ENCODE measurements around the gene POU2F2.

Gene POU2F2

GRCh38 chr19:42174958-42175734, 42.9 kb upstream of the POU2F2 start:
- ATAC-seq (ENCODE audit: insufficient read depth, low read depth): no peak
- Histone ChIP-seq H3K4me2 (ENCODE audit: insufficient read depth, low read length) (no peak overlapping the region), H3K9ac (ENCODE audit: low read depth, low read length) (no peak overlapping the region), H3K27me3 (ENCODE audit: insufficient read depth, low read length, poor library complexity) (peaks cover 54% of the 10 kb centered on the region), H3K4me3 (ENCODE audit: low read depth in 1 of 2, low read length in 2 of 2) (no peak overlapping the region), H3K27ac (ENCODE audit: low read length) (no peak overlapping the region), H2AFZ (ENCODE audit: low read depth, low read length) (no peak overlapping the region), H4K20me1 (ENCODE audit: insufficient read depth, low read length) (0 out of 2 replicates have a peak, but pooled peaks cover 3% of the 10 kb centered on the region), H3K79me2 (ENCODE audit: insufficient read depth, low read length) (no peaks in the 10 kb centered on the region), H3K36me3 (ENCODE audit: insufficient read depth, low read length) (no peaks in the 10 kb centered on the region), H3K9me3 (ENCODE audit: insufficient read depth, low read length, severe bottlenecking) (no peaks in the 10 kb centered on the region), H3K4me1 (ENCODE audit: insufficient read depth, low read length) (peaks cover 20% of the 10 kb centered on the region)
- TF ChIP-seq EZH2 (IDR thresholded peaks at IDR 0.05; ENCODE audit: borderline replicate concordance, low read depth, low read length, severe bottlenecking): peak; percentile 13
- TF ChIP-seq CTCF (IDR thresholded peaks at IDR 0.05; ENCODE audit: borderline replicate concordance, extremely low read depth, low read length, poor library complexity, severe bottlenecking): no peak
- no peak for DNase-seq

- no peaks in the 10 kb centered on the region for H3K9me3 ChIP-seq (ENCODE audit: insufficient read depth, low read length, severe bottlenecking)
- H3K36me3 ChIP-seq (ENCODE audit: insufficient read depth, low read length): no peaks in the 10 kb centered on the region
- no peak overlapping the region for H3K4me2 ChIP-seq (ENCODE audit: insufficient read depth, low read length)
- no peak overlapping the region for H3K9ac ChIP-seq (ENCODE audit: low read depth, low read length)
- ATAC-seq (ENCODE audit: insufficient read depth, low read depth) (no peak), DNase-seq (no peak)
- H3K27ac ChIP-seq (ENCODE audit: low read length): no peak overlapping the region
- no peaks in the 10 kb centered on the region for H3K79me2 ChIP-seq (ENCODE audit: insufficient read depth, low read length)
- H2AFZ ChIP-seq (ENCODE audit: low read depth, low read length): no peak overlapping the region
- H3K4me1 ChIP-seq (ENCODE audit: insufficient read depth, low read length): peaks cover 20% of the 10 kb centered on the region
- 0 out of 2 replicates have a peak, but pooled peaks cover 3% of the 10 kb centered on the region for H4K20me1 ChIP-seq (ENCODE audit: insufficient read depth, low read length)
- no peak for TF ChIP-seq CTCF (IDR thresholded peaks at IDR 0.05; ENCODE audit: borderline replicate concordance, extremely low read depth, low read length, poor library complexity, severe bottlenecking)
- TF ChIP-seq EZH2 (IDR thresholded peaks at IDR 0.05; ENCODE audit: borderline replicate concordance, low read depth, low read length, severe bottlenecking): no peak
- H3K27me3 ChIP-seq (ENCODE audit: insufficient read depth, low read length, poor library complexity): peaks cover 48% of the 10 kb centered on the region
- no peak overlapping the region for H3K4me3 ChIP-seq (ENCODE audit: low read depth in 1 of 2, low read length in 2 of 2)
Observed at GRCh38 chr19:42174188-42174587, 41.9 kb upstream of the POU2F2 start.

- no peak for ATAC-seq (ENCODE audit: insufficient read depth, low read depth)
- no peak overlapping the region for H3K27ac ChIP-seq (ENCODE audit: low read length)
- H3K9ac ChIP-seq (ENCODE audit: low read depth, low read length): no peak overlapping the region
- peaks cover 20% of the 10 kb centered on the region for H3K4me1 ChIP-seq (ENCODE audit: insufficient read depth, low read length)
- H4K20me1 ChIP-seq (ENCODE audit: insufficient read depth, low read length): 0 out of 2 replicates have a peak, but pooled peaks cover 3% of the 10 kb centered on the region
- no peaks in the 10 kb centered on the region for H3K9me3 ChIP-seq (ENCODE audit: insufficient read depth, low read length, severe bottlenecking)
- no peaks in the 10 kb centered on the region for H3K79me2 ChIP-seq (ENCODE audit: insufficient read depth, low read length)
- TF ChIP-seq CTCF (IDR thresholded peaks at IDR 0.05; ENCODE audit: borderline replicate concordance, extremely low read depth, low read length, poor library complexity, severe bottlenecking) (no peak), EZH2 (IDR thresholded peaks at IDR 0.05; ENCODE audit: borderline replicate concordance, low read depth, low read length, severe bottlenecking) (no peak)
- peaks cover 43% of the 10 kb centered on the region for H3K27me3 ChIP-seq (ENCODE audit: insufficient read depth, low read length, poor library complexity)
- H3K4me2 ChIP-seq (ENCODE audit: insufficient read depth, low read length): no peak overlapping the region
- H3K4me3 ChIP-seq (ENCODE audit: low read depth in 1 of 2, low read length in 2 of 2): no peak overlapping the region
- no peak for DNase-seq
- H2AFZ ChIP-seq (ENCODE audit: low read depth, low read length): no peak overlapping the region
- H3K36me3 ChIP-seq (ENCODE audit: insufficient read depth, low read length): no peaks in the 10 kb centered on the region
Observed at GRCh38 chr19:42173695-42174094, 41.4 kb upstream of the POU2F2 start.
